Peyer's patch (tissue), 4 donors: Measurements from ENCODE around the gene HELZ2. TPM values are rescaled to one million over a fixed set of nuclear protein-coding genes. Genes with fewer than 3 reads are reported as not detected.

Experiments
- DNase-seq, 3 donors: peaks; one replicate each; pipeline ENCODE4 v3.0.0-alpha.2; 2017 to 2019
- H3K27ac ChIP-seq, 4 donors: fragments of 200-600 bp; sonication (generic); one replicate each; pipeline ENCODE4 v1.5.1; 2016 to 2019
- H3K27me3 ChIP-seq, 2 donors: fragments of 200-600 bp; sonication (generic); one replicate each; pipeline ENCODE4 v1.5.1; 2019
- H3K36me3 ChIP-seq, 3 donors: fragments of 200-600 bp; sonication (generic); one replicate each; pipeline ENCODE4 v1.5.1; 2016 to 2019
- H3K4me1 ChIP-seq, 4 donors: fragments of 200-600 bp; sonication (generic); one replicate each; pipeline ENCODE4 v1.5.1; 2016 to 2019
- H3K4me3 ChIP-seq, 4 donors: fragments of 200-600 bp; sonication (generic); 1 replicate in 3 of 4; 2 replicates in 1 of 4; pipeline ENCODE4 v1.5.1; 2016 to 2019; ENCODE audit warnings: mild to moderate bottlenecking in 1 of 4
- H3K9me3 ChIP-seq, 4 donors: fragments of 200-600 bp; sonication (generic); one replicate each; pipeline ENCODE4 v1.5.1; 2016 to 2019; ENCODE audit warnings: mild to moderate bottlenecking in 1 of 4
- CTCF ChIP-seq, 6 experiments: fragments of 450-650 bp in 4 of 6; fragments of 200-600 bp in 2 of 6; sonication (generic) in 1 of 6; IDR thresholded peaks; one replicate each; pipeline ENCODE4 v1.5.1; 2017 to 2019; ENCODE audit warnings: antibody characterized with exemption in 6 of 6, mild to moderate bottlenecking in 3 of 6, moderate library complexity in 1 of 6
- POLR2A ChIP-seq, 2 donors: fragments of 450-650 bp; IDR thresholded peaks; one replicate each; pipeline ENCODE4 v1.5.1; 2017; ENCODE audit warnings: antibody characterized with exemption in 2 of 2, mild to moderate bottlenecking in 2 of 2, moderate library complexity in 2 of 2
- total RNA-seq, 4 donors: library from RNA; depleted of rRNA; stranded (reverse); fragments of >200 nt; gene quantifications; one replicate each; pipeline ENCODE4 v1.1.0, GENCODE V29; 2016

Gene HELZ2
- total RNA-seq, 4 donors from 2014 or later, result 32.2 to 42.0 (median 38.4) TPM

GRCh38 chr20:63544958-63545516, 29.0 kb downstream of the HELZ2 start:
- peaks cover 0 to 37% (median 11%) of the 10 kb centered on the region in 4 donors for H3K4me1 ChIP-seq
- peak overlapping the region in 2 of 4 donors; percentile 46 to 57 for H3K27ac ChIP-seq

GRCh38 chr20:63544241-63544957, 29.6 kb downstream of the HELZ2 start:
- Histone ChIP-seq H3K4me1 (peaks cover 0 to 37% (median 11%) of the 10 kb centered on the region in 4 donors), H3K36me3 (no peaks in the 10 kb centered on the region), H3K27me3 (peaks cover 0 to 5% of the 10 kb centered on the region in 2 donors), H3K9me3 (no peaks in the 10 kb centered on the region), H3K4me3 (no peak overlapping the region), H3K27ac (peak overlapping the region in 1 of 4 donors; percentile 46)
- DNase-seq, result no peak
- no peak for TF ChIP-seq CTCF (IDR thresholded peaks at IDR 0.05)

More at GRCh38 chr20:63544958-63545516, 29.0 kb downstream of the HELZ2 start:
- Histone ChIP-seq H3K9me3 (no peaks in the 10 kb centered on the region), H3K27me3 (peaks cover 0 to 5% of the 10 kb centered on the region in 2 donors), H3K4me3 (no peak overlapping the region), H3K36me3 (no peaks in the 10 kb centered on the region)
- TF ChIP-seq POLR2A (IDR thresholded peaks at IDR 0.05) (no peak), CTCF (IDR thresholded peaks at IDR 0.05) (no peak)
- DNase-seq, result peak in 2 of 3 donors; percentile 75 to 76

- H3K4me1 ChIP-seq, result peaks cover 0 to 40% (median 12%) of the 10 kb centered on the region in 4 donors
- H3K9me3 ChIP-seq, result no peaks in the 10 kb centered on the region
- TF ChIP-seq POLR2A (IDR thresholded peaks at IDR 0.05) (no peak), CTCF (IDR thresholded peaks at IDR 0.05) (no peak)
- H3K27me3 ChIP-seq, result peaks cover 0 to 4% of the 10 kb centered on the region in 2 donors
- no peak overlapping the region for H3K4me3 ChIP-seq
- H3K27ac ChIP-seq, result peak overlapping the region in 1 of 4 donors; percentile 75
- no peak for DNase-seq
- H3K36me3 ChIP-seq, result no peaks in the 10 kb centered on the region
Observed at GRCh38 chr20:63543733-63544132, 30.3 kb downstream of the HELZ2 start.

- no peak for DNase-seq
- no peaks in the 10 kb centered on the region for H3K36me3 ChIP-seq
- no peaks in the 10 kb centered on the region for H3K27me3 ChIP-seq
- no peak overlapping the region for H3K4me3 ChIP-seq
- H3K9me3 ChIP-seq, result no peaks in the 10 kb centered on the region
- TF ChIP-seq CTCF (IDR thresholded peaks at IDR 0.05), result no peak
- no peak for TF ChIP-seq POLR2A (IDR thresholded peaks at IDR 0.05)
- H3K4me1 ChIP-seq, result peaks cover 2 to 40% (median 18%) of the 10 kb centered on the region in 4 donors
- peak overlapping the region in 1 of 4 donors; percentile 75 for H3K27ac ChIP-seq
Observed at GRCh38 chr20:63543131-63543530, 30.9 kb downstream of the HELZ2 start.

- H3K27me3 ChIP-seq, result no peaks in the 10 kb centered on the region
- TF ChIP-seq CTCF (IDR thresholded peaks at IDR 0.05), result no peak
- no peak for TF ChIP-seq POLR2A (IDR thresholded peaks at IDR 0.05)
- H3K9me3 ChIP-seq, result no peaks in the 10 kb centered on the region
- no peaks in the 10 kb centered on the region for H3K36me3 ChIP-seq
- H3K4me1 ChIP-seq, result peaks cover 4 to 38% (median 19%) of the 10 kb centered on the region in 4 donors
- peak overlapping the region in 2 of 4 donors; percentile 63 to 75 for H3K27ac ChIP-seq
- H3K4me3 ChIP-seq, result peak overlapping the region in 2 of 4 donors; percentile 16 to 22
- peak in 2 of 3 donors; percentile 82 to 86 for DNase-seq
Observed at GRCh38 chr20:63542696-63543095, 31.3 kb downstream of the HELZ2 start.
